GM19035 (cell line): ENCODE measurements around the gene PRKG1.
"Not testable (repeated sequence)": the region's sequence is repeated elsewhere in the genome, so short reads cannot be mapped to it uniquely, and the experiment has no call there.

Experiments used
- ATAC-seq: cut with Tn5 transposase; IDR thresholded peaks from one replicate; pipeline ENCODE4 v1.9.1; 2021; ENCODE audit not compliant: unreplicated experiment

PRKG1 gene

GRCh38 chr10:52143338-52143737, 1069.1 kb downstream of the PRKG1 start:
- ATAC-seq = no peak

DNA sequence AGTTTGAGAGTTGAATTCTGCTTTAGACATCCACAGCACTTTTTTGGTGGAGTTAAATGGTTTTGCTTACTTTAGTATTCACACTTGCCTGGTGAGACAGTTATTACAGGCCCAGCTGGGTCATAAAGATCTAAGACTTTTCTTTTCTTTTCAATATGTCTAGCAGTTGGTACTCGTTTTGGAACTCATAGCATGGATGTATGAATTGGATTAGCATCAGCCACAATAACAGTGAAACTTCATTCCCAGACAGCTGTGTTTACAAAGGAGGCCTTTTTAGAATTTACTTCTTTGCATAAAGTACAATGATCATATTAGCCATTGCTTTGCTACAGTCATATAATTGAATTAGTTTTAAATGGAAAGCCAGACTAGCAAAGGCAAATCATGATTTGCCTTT, 1071.3 kb downstream of the PRKG1 start:
- ATAC-seq = no peak

DNA sequence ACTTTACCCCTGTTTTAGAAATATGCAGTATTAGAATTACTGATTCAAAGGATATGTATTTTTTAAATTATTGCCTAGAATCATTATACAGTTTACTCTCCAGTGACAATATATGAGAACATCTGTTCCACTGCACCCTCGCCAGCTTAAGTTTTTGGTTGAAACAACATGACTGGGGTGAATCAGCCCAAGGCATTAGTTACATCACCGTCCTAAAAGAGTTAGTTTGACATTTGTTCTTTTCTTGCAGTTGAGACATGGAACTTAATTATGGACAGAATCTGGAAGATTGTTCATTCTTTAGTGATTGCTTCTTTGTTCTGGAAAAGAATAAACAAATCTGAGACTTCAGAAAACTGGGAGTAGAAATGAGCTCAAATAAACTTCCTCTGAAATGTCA, 1072.5 kb downstream of the PRKG1 start:
- ATAC-seq = no peak

DNA sequence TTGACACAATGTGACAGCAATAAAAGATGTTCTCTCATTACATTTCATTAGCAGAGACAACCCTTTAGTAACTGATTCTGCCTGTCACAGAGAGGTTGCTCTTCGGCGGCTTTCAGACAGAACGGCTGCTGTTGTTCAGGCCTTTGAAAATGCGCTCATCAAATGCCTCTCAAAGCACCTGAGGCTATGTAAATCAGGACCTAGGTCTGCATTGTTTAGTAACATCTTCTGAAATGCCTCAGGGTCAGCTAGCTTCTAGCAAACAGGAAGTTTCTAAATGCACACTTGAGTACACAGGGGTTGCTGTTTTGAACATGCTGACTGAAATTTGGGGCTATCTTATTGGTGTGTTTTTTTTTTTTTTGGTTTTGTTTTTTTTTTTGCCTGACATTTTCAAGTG, 1096.5 kb downstream of the PRKG1 start:
- ATAC-seq = no peak

- ATAC-seq = no peak
These were observed 1098.3 kb downstream of the PRKG1 start for GRCh38 chr10:52172581-52172980.

DNA sequence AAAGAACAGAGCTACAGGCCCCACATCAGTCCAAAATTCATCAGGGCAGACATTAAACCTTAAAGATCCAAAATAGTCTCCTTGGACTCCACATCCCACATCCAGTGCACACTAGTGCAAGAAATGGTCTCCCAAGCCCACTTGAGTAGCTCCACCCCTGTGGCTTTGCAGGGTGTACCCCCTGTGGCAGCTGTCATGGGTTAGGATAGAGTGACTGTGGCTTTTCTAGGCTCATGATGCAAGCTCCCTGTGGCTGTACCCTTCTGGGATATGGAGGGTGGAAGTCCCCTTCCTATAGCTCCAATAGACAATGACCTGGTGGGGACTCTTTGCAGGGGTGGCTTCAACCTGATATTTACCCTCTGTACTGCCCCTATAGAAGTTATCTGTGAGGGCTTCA, 1111.0 kb downstream of the PRKG1 start:
- ATAC-seq = no peak

DNA sequence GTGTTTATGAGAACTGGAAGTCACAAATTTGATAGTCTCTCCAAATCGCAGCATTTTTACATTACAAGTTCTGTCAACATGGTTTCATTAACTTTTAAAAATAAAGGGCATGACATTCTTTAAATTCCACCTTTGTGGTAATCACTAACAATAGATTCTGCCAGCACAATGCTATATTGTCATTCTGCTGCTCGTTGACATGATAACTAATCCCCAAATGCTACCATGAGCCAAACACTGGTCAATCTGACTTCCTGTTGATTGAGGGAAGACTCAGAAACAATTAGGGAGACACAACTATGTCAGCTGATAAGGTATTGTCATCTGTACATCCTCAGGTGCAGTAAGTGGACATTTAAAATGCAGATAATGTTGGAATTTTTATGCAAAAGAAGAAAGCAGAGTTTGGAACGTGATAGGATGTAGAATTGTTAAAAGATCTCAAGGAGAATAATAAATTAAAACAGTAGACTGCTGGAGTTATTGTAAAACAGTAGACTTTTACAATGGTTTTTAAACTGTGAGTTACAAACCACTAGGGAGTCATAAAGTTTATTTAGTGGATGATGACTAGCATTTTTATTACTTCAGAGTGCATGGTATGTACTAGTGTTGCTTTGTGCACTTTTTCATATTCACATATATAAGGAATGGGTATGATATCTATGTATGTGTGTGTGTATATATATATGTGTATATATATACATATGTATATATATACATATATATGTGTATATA, 1113.4 kb downstream of the PRKG1 start:
- no peak for ATAC-seq

- no peak for ATAC-seq
These were observed 1116.8 kb downstream of the PRKG1 start for GRCh38 chr10:52191049-52191448.

GRCh38 chr10:52194191-52194590, 1119.9 kb downstream of the PRKG1 start:
- ATAC-seq = no peak

GRCh38 chr10:52194716-52195115, 1120.4 kb downstream of the PRKG1 start:
- ATAC-seq = no peak

DNA sequence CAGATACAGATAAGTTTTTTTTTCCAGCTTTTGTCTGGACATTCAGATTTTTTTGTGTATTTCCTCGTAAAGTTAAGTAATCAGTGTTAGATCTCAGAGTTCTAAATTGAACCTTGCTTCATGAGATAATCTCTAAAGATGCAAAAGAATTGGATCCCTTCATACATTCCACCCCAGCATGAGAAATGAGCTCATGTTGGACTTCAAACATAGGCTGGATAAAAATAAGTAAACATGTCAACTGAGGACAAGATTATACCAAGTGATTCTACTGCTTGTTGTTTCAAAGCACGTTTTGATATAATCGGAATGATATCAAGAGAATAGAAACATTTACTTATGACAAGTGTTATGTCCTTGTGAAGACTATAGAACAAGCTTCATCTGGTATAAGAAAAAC, 1122.8 kb downstream of the PRKG1 start:
- no peak for ATAC-seq

GRCh38 chr10:52198540-52198939, 1124.3 kb downstream of the PRKG1 start:
- ATAC-seq = no peak

DNA sequence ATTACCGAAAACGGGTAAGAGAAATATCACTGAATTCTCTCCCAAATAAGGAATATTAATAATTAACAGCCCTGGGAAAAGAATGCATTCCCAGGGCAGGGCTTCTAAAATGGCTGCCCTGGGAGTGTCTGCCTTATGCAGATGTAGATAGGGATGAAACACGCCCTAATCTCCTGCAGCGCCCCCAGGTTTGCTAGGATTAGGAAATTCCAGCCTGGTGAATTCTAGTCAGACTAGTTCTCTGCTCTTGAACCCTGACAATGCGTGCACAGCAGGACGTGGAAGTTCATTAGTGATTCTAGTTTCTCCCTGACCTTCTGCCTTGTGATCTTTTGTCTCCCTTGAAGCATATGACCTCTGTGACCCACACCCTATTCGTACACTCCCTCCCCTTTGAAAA, 1130.6 kb downstream of the PRKG1 start:
- not testable (repeated sequence) for ATAC-seq

GRCh38 chr10:52208365-52208764, 1134.1 kb downstream of the PRKG1 start:
- no peak for ATAC-seq

GRCh38 chr10:52210161-52210560, 1135.9 kb downstream of the PRKG1 start:
- no peak for ATAC-seq

- ATAC-seq = no peak
These were observed 1137.8 kb downstream of the PRKG1 start for GRCh38 chr10:52212062-52212461.

DNA sequence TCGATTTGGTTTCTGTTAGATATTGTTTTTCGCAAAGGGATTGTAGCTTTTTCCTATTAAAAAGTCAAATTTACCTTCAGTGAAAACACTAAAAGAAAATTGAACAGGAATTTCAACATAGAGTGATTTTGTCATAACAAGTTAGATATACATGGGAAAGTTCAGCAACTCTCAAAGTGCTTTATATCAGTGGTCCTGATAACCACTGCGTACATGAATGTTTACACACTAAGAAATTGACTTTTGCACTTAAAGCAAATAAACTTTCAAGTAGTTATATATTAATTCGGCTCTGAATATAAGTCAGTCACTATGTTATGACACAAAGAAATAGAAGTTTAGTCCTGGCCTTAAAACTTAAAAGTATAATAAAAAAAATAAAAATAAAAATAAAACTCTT, 1138.5 kb downstream of the PRKG1 start:
- no peak for ATAC-seq

DNA sequence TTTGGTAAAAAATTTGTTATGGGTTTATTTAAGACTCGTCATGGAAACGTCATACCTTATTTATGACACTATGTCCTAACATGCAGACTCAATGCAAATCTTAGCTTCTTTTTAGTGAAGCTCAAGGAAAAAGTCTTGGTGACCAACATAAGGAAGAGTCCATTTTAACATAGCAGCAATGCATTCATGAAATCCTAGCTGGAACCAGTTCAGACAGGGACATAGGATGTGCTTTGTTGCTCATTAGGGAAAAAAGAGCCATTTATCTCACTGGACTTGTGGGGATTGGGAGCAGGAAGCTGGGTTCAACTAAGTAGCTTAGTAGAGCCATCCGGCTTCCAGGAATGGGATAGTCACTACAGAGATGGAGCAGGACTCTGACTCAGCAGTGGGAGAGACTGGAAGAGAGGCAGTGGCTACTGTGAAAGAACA, 1139.0 kb downstream of the PRKG1 start:
- no peak for ATAC-seq

- ATAC-seq = peak; percentile 81
These were observed 1141.6 kb downstream of the PRKG1 start for GRCh38 chr10:52215745-52216361.

GRCh38 chr10:52216852-52217251, 1142.6 kb downstream of the PRKG1 start:
- ATAC-seq = no peak

- ATAC-seq = no peak
These were observed 1143.2 kb downstream of the PRKG1 start for GRCh38 chr10:52217531-52217930.

DNA sequence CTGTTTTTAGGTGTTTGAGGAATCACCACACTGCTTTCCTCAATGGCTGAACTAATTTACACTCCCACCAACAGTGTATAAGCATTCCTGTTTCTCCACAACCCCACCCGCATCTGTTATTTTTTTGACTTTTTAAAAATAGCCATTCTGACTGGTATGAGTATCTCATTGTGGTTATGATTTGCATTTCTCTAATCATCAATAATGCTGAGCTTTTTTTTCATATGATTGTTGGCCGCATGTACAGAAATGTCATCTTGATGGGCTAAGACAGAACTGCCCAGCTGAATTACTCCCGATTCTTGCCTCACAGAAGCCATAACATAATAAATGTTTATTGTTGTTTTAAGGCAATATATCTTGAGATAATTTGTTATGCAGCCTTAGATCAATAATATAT, 1146.7 kb downstream of the PRKG1 start:
- ATAC-seq = no peak

GRCh38 chr10:52221923-52222322, 1147.6 kb downstream of the PRKG1 start:
- ATAC-seq = no peak
